ENCODE results near the gene C5. TPM values are rescaled to one million over a fixed set of nuclear protein-coding genes. Genes with fewer than 3 reads are reported as not detected.

The C5 gene
- total and polyA plus RNA-seq, 2 donors from 2014 or later, result 3.5 to 4.6 TPM

DNA sequence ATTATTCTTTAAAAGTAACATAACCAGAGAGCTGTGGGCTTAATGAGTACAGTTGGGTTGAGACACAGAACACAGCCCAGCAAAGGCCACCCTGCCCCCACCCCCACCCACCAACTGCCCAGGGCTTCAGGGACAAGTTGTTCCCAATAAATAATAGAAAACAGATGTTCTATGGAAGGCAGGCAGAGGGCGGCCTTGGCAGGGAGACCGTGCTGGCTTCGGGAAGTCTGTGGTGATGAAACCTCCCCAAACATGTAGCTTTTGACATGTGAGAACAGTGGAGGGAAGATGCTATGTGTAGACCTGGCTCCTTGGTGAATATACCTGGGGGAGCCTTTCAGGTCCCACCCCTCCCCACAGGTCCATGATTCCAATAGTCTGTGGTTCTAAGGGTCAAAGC lies 133.5 kb downstream of the C5 start:
- H3K27ac ChIP-seq (ENCODE audit: low read depth in 2 of 2, low read length in 2 of 2), result no peak overlapping the region
- FAIRE-seq (no peak), DNase-seq (peak in 3 of 5 donors; percentile 34 to 83 (median 54))
- H3K4me1 ChIP-seq (ENCODE audit: control insufficient read depth in 2 of 3, insufficient read depth in 2 of 3, low read depth in 1 of 3, low read length in 3 of 3), result peaks cover 0 to 8% (median 0%) of the 10 kb centered on the region in 3 donors
- TF ChIP-seq, protein P1, sequence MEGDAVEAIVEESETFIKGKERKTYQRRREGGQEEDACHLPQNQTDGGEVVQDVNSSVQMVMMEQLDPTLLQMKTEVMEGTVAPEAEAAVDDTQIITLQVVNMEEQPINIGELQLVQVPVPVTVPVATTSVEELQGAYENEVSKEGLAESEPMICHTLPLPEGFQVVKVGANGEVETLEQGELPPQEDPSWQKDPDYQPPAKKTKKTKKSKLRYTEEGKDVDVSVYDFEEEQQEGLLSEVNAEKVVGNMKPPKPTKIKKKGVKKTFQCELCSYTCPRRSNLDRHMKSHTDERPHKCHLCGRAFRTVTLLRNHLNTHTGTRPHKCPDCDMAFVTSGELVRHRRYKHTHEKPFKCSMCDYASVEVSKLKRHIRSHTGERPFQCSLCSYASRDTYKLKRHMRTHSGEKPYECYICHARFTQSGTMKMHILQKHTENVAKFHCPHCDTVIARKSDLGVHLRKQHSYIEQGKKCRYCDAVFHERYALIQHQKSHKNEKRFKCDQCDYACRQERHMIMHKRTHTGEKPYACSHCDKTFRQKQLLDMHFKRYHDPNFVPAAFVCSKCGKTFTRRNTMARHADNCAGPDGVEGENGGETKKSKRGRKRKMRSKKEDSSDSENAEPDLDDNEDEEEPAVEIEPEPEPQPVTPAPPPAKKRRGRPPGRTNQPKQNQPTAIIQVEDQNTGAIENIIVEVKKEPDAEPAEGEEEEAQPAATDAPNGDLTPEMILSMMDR (IDR thresholded peaks at IDR 0.05; ENCODE audit: borderline replicate concordance, extremely low read depth, insufficient read depth), result no peak
- H3K4me3 ChIP-seq (ENCODE audit: low read length in 3 of 3), result no peak overlapping the region
- H3K36me3 ChIP-seq (ENCODE audit: control insufficient read depth in 2 of 3, insufficient read depth in 3 of 3, low read length in 3 of 3), result no peaks in the 10 kb centered on the region
- no peak overlapping the region for H3K9ac ChIP-seq (ENCODE audit: low read length in 3 of 3)
- H3K9me3 ChIP-seq (ENCODE audit: control insufficient read depth in 2 of 3, insufficient read depth in 1 of 3, low read length in 3 of 3), result no peaks in the 10 kb centered on the region
- intact Hi-C loops (cut with DNase I), result no loop called here
- H3K27me3 ChIP-seq (ENCODE audit: control insufficient read depth, insufficient read depth, low read length), result no peaks in the 10 kb centered on the region

DNA sequence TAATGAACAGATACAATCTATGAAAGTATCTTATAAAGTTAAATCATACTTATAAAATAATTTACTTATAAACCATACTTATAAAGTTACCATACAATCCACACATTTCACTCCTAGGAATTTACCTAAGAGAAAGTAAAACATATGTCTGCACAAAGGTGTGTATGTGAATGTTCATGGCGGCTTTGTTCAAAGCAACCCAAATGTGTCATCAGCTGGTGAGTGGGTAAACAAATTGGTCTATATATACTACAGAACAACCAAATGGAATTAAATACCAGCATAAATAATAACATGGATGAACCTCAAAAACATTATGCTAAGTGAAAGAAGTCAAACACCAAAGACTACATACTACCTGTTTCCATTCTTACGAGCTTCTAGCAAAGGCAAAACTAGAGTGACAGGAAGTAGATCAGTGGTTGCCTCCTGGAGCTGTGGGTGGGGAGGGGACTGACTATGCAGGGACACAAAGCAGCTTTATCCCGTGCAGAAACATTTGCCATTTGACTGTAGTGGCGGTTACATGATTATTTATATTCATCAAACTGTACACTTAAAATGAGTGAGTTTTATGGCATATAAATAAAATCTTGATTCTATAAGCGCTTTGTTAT lies 134.1 kb downstream of the C5 start:
- Histone ChIP-seq H3K4me1 (ENCODE audit: control insufficient read depth in 2 of 3, insufficient read depth in 2 of 3, low read depth in 1 of 3, low read length in 3 of 3) (peaks cover 0 to 8% (median 0%) of the 10 kb centered on the region in 3 donors), H3K9ac (ENCODE audit: low read length in 3 of 3) (no peak overlapping the region), H3K4me3 (ENCODE audit: low read length in 3 of 3) (no peak overlapping the region), H3K27ac (ENCODE audit: low read depth in 2 of 2, low read length in 2 of 2) (no peak overlapping the region), H3K36me3 (ENCODE audit: control insufficient read depth in 2 of 3, insufficient read depth in 3 of 3, low read length in 3 of 3) (no peaks in the 10 kb centered on the region), H3K9me3 (ENCODE audit: control insufficient read depth in 2 of 3, insufficient read depth in 1 of 3, low read length in 3 of 3) (no peaks in the 10 kb centered on the region), H3K27me3 (ENCODE audit: control insufficient read depth, insufficient read depth, low read length) (no peaks in the 10 kb centered on the region)
- TF ChIP-seq, protein P1 (IDR thresholded peaks at IDR 0.05; ENCODE audit: borderline replicate concordance, extremely low read depth, insufficient read depth), result no peak
- FAIRE-seq (no peak), DNase-seq (no peak)
- intact Hi-C loops (cut with DNase I), result no loop called here

DNA sequence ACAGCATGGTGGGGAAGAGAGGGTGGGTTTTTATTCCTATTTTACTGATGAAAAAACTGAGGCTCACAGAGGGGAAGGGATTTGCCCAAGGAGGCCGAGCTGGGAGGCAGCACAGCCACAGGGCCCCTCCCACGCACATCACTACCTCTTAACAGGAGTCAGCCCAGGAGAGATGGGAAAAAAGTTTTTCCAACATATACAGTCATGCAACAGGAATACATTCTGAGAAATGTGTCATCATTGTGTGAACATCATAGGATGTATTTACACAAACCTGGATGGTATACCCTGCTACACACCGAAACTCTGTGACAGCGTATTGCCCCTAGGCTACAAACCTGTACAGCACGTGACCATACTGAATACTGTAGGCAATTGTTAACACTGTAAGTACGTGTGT lies 135.1 kb downstream of the C5 start:
- no peak for FAIRE-seq
- Histone ChIP-seq H3K27ac (ENCODE audit: low read depth in 2 of 2, low read length in 2 of 2) (no peak overlapping the region), H3K9me3 (ENCODE audit: control insufficient read depth in 2 of 3, insufficient read depth in 1 of 3, low read length in 3 of 3) (no peaks in the 10 kb centered on the region), H3K36me3 (ENCODE audit: control insufficient read depth in 2 of 3, insufficient read depth in 3 of 3, low read length in 3 of 3) (no peaks in the 10 kb centered on the region), H3K9ac (ENCODE audit: low read length in 3 of 3) (no peak overlapping the region), H3K27me3 (ENCODE audit: control insufficient read depth, insufficient read depth, low read length) (no peaks in the 10 kb centered on the region), H3K4me3 (ENCODE audit: low read length in 3 of 3) (no peak overlapping the region), H3K4me1 (ENCODE audit: control insufficient read depth in 2 of 3, insufficient read depth in 2 of 3, low read depth in 1 of 3, low read length in 3 of 3) (peaks cover 0 to 8% (median 0%) of the 10 kb centered on the region in 3 donors)
- no peak for DNase-seq
- intact Hi-C loops (cut with DNase I), result no loop called here
- TF ChIP-seq, protein P1 (IDR thresholded peaks at IDR 0.05; ENCODE audit: borderline replicate concordance, extremely low read depth, insufficient read depth), result no peak

DNA sequence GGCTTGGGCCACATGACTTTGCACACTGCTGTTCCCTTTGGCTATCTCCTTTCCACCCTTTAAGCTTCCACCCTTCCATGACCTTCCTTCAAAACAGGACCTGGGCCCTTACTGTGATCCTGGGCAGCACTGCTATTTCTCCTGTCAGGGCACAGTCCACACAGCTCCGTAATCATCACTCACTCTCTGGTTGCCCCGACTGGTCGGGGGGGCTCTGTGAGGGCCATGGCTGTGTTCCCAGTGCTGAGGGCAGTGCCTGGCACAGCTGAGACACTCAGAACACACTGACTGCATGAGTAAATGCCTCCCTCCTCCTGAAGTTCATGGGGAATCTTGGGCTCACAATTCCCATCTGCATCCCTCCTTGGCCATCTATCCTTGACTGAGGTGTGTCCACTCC lies 135.7 kb downstream of the C5 start:
- no peaks in the 10 kb centered on the region for H3K9me3 ChIP-seq (ENCODE audit: control insufficient read depth in 2 of 3, insufficient read depth in 1 of 3, low read length in 3 of 3)
- no peaks in the 10 kb centered on the region for H3K27me3 ChIP-seq (ENCODE audit: control insufficient read depth, insufficient read depth, low read length)
- TF ChIP-seq, protein P1 (IDR thresholded peaks at IDR 0.05; ENCODE audit: borderline replicate concordance, extremely low read depth, insufficient read depth), result no peak
- H3K4me1 ChIP-seq (ENCODE audit: control insufficient read depth in 2 of 3, insufficient read depth in 2 of 3, low read depth in 1 of 3, low read length in 3 of 3), result peaks cover 0 to 4% (median 0%) of the 10 kb centered on the region in 3 donors
- no peak overlapping the region for H3K27ac ChIP-seq (ENCODE audit: low read depth in 2 of 2, low read length in 2 of 2)
- FAIRE-seq (no peak), DNase-seq (no peak)
- intact Hi-C loops (cut with DNase I), result no loop called here
- H3K36me3 ChIP-seq (ENCODE audit: control insufficient read depth in 2 of 3, insufficient read depth in 3 of 3, low read length in 3 of 3), result no peaks in the 10 kb centered on the region
- H3K9ac ChIP-seq (ENCODE audit: low read length in 3 of 3), result no peak overlapping the region
- no peak overlapping the region for H3K4me3 ChIP-seq (ENCODE audit: low read length in 3 of 3)

All from kidney (tissue), 14 donors.